Coronary artery (tissue), 2 donors: ENCODE measurements around the gene LRRN3.

Experiments used
- DNase-seq: peaks from one replicate; pipeline ENCODE4 v3.0.0-alpha.2; 2017; ENCODE audit warnings: low spot score
- H3K27ac ChIP-seq, 2 donors: fragments of 200-600 bp; sonication (generic); one replicate each; pipeline ENCODE4 v1.5.1; 2016 to 2019
- H3K4me3 ChIP-seq: fragments of 200-600 bp; sonication (generic); 2 replicates; pipeline ENCODE4 v1.5.1; 2016; ENCODE audit warnings: mild to moderate bottlenecking, moderate library complexity
- CTCF ChIP-seq: fragments of 200-600 bp; sonication (generic); IDR thresholded peaks from one replicate; pipeline ENCODE4 v1.5.1; 2019; ENCODE audit warnings: antibody characterized with exemption

Gene LRRN3

GRCh38 chr7:111150709-111151108 lies 59.8 kb downstream of the LRRN3 start:
- H3K4me3 ChIP-seq: no peak overlapping the region
- no peak for TF ChIP-seq CTCF
- no peak for DNase-seq
- H3K27ac ChIP-seq: no peak overlapping the region

- peak overlapping the region; percentile 7 to 36 for H3K27ac ChIP-seq
- DNase-seq: no peak
- no peak for TF ChIP-seq CTCF
- no peak overlapping the region for H3K4me3 ChIP-seq
Observed at GRCh38 chr7:111159426-111159825, 68.5 kb downstream of the LRRN3 start.

GRCh38 chr7:111160297-111160696 lies 69.4 kb downstream of the LRRN3 start:
- no peak for TF ChIP-seq CTCF
- no peak for DNase-seq
- no peak overlapping the region for H3K4me3 ChIP-seq
- no peak overlapping the region for H3K27ac ChIP-seq

GRCh38 chr7:111162692-111163091 lies 71.8 kb downstream of the LRRN3 start:
- TF ChIP-seq CTCF: no peak
- H3K27ac ChIP-seq: no peak overlapping the region
- DNase-seq: no peak

GRCh38 chr7:111164442-111164841 lies 73.5 kb downstream of the LRRN3 start:
- TF ChIP-seq CTCF: no peak

More at GRCh38 chr7:111162692-111163091, 71.8 kb downstream of the LRRN3 start:
- no peak overlapping the region for H3K4me3 ChIP-seq

GRCh38 chr7:111168182-111168581 lies 77.3 kb downstream of the LRRN3 start:
- Histone ChIP-seq H3K27ac (no peak overlapping the region), H3K4me3 (no peak overlapping the region)
- no peak for DNase-seq
- TF ChIP-seq CTCF: no peak

More at GRCh38 chr7:111164442-111164841, 73.5 kb downstream of the LRRN3 start:
- DNase-seq: no peak
- no peak overlapping the region for H3K27ac ChIP-seq
- H3K4me3 ChIP-seq: no peak overlapping the region

- Histone ChIP-seq H3K4me3 (no peak overlapping the region), H3K27ac (no peak overlapping the region)
- TF ChIP-seq CTCF: no peak
- DNase-seq: no peak
Observed at GRCh38 chr7:111172564-111173257, 81.8 kb downstream of the LRRN3 start.
